ENCODE measurements around the gene POU2AF1.

GRCh38 chr11:111376181-111376871, 2.7 kb downstream of the POU2AF1 start:
- TF ChIP-seq POLR2A (IDR thresholded peaks at IDR 0.05) (no peak), CTCF (IDR thresholded peaks at IDR 0.05) (no peak), POLR2AphosphoS5 (IDR thresholded peaks at IDR 0.05) (no peak), EP300 (IDR thresholded peaks at IDR 0.05; ENCODE audit: low read depth) (no peak)
